DMS153 treated with DMSO at 0.1 percent for 48 hours (cell line): ENCODE results near the gene MICA.
"Not testable (repeated sequence)": the region's sequence is repeated elsewhere in the genome, so short reads cannot be mapped to it uniquely, and the experiment has no call there.

Source experiments
- DNase-seq: peaks from one replicate; lab custom pipeline; 2025; ENCODE audit not compliant: unreplicated experiment; lab: John Stamatoyannopoulos, UW

The MICA gene

DNA sequence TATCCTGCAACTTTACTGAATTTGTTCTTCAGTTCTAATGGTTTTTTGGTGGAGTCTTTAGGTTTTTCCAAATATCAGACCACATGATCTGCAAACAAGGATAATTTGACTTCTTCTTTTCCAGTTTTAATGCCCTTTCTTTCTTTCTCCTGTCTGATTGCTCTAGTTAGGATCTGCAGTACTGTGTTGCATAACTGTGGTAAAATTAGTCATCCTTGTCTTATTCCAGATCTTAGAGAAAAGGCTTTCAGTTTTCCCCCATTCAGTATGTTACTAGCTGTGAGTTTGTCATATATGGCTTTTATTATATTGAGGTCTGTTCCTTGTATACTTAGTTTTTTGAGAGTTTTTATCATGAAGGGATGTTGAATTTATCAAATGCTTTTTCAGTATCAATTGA lies 4.3 kb downstream of the MICA start:
- no peak for DNase-seq

DNA sequence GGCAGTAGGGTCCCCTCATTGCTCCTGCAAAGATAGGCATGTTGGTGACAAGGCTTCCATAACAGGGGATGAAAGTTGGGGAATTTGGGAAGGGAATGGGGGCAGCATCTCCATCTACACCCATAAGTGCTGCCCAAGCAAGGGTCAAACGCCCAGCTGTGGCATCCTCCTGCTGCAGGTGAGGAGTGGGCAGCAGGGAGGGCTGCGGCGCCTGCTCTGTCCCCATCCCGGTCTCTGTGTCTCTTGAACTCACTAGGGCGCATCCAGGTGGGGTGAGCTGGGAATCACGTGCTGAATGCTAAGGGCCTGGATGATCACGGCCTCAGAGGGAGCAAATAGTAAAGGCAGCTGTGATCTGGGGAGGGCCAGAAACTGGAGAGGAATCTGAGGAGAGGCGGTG lies 9.1 kb downstream of the MICA start:
- DNase-seq, result no peak

DNA sequence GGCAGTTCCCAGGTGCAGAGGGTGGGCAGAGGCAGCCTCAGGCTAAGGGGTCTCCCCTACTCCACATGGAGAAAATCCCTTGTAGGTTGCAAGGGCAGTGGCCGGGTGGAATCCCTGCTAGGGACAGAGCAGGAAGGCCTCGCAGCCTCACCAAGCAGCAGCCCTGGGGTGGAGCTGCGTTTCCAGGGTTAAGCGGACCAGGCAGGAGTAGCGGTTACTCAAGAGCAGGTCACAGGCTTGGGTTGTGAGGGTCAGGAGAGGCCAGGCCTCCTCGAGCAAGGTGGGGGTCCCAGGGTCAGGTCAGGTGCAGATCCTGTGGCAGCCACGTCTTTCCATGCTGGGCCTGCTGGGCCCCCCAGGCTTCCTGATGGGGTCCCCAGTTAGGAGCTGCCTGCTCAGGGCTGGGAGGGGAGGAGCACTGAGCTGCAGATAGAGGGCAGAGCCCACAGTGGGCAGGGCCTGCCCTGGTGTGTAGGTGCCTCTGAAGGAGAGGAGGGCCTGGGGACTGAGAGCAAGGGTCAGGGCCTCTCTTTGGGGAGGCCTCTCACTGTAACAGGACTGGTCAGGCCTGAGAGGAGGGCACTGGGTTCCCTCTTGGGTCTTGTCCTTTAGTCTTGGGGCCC lies 10.9 kb downstream of the MICA start:
- not testable (repeated sequence) for DNase-seq

DNA sequence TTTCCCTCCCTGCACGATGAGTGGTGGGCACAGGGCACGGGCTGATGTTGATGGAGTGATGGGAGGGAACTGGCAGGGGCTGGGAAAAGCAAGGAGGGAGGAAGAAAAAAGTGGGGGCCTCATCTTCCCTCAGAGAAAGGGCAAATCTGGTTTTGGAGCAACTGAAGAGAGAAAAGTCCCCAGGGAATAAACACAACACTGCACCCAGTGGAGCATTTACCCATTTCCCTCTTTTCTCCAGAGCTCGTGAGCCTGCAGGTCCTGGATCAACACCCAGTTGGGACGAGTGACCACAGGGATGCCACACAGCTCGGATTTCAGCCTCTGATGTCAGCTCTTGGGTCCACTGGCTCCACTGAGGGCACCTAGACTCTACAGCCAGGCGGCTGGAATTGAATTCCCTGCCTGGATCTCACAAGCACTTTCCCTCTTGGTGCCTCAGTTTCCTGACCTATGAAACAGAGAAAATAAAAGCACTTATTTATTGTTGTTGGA lies 11.4 kb downstream of the MICA start:
- DNase-seq, result no peak

DNA sequence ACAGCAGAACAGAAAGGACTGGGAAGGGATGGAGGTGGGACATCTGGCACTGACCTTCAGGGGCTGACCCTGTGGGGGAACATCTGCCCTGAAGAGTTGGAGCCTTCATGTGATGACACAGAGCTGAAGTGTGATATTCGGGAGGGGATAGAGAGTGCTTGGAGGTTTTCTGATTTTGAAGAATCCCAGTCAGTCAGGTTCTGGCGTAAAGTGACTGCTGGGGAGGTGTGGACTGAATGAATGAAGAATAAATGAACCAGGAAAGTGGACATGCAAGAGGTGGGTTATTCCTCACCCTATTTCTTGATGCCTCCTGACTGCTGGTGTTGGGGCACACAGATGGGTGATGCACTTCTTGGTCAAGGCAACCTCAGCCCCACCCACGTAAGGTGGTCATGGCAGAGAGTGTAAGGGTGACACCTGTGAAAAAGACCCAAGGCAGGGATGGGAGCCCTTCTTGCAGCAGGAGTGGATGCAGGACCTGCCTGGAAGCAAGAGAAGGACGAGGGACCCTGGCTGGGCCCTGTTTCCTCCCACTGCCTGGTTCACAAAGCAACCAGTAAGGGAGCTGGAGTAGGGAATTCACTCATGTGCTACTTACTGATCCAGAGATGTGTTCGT lies 13.1 kb downstream of the MICA start:
- DNase-seq, result no peak

DNA sequence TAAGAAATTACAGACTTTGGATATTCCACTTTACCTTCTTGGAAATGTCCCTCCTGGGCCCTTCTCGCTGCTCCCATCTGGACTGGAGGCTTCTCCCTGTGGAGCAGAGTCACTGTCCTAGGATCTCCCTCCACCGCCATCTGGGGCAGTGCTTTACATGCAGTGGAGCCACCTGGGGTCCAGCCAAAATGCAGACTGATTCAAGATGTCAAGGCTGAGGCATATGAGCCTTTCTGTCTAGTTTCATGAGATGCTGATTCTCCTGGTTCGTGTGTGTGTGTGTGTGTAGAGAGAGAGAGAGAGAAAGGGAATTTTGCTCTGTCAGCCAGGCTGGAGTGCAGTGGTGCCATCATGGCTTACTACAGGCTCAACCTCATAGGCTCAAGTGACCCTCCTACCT lies 14.9 kb downstream of the MICA start:
- no peak for DNase-seq

DNA sequence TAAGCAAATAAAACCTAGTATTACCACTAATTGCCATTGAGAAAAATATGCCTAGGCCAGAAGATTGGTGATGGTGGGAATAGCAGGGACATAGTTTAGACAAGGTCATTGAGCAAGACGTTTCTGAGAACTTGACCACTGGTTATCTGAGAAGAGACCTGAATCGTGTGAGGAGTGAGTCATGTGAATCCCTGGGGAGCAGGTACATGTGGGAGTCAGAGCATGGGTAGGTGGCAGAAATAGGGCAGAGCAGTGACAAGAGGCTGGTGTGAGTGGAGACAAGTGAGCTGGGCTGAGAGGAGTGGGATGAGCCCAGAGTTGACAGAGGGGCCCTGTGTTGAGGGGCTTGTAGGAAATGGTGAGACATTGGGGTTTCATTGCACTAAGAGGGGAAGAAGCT lies 16.4 kb downstream of the MICA start:
- no peak for DNase-seq

DNA sequence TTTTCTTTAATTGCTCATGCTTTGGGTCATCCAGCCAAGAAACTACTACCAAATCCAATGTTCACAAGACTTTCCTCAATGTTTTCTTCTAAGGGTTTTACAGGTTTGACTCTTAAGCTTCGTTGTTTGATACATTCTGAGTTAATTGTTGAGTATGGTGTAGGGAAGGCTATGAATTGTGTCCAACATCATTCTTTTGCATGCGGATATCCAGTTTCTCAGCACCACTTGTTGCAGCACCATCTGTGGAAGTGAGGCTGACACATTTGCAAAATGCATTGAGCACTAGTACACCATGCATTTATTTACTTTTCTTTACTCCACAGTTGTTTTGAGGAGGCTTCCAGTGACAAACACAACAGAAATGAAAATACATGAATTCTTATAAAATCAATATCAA lies 17.2 kb downstream of the MICA start:
- no peak for DNase-seq

DNA sequence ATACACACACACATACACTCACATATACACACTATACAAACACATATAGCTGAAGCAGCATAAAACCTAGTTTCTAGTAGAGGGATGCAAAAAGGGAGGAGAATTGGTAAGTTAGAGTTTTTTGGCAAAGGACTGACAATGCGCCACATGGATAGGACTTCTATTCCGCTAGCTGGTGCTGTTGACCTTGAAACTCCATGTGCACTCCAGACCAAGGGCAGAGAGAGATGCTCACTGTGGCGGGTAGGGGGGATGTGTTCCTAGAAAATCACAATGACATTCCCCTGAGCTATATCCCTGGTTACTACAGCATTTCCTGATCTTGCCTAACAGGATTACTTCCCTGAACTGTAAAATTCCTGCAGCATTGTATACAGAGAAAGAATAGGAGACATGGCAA lies 19.2 kb downstream of the MICA start:
- DNase-seq, result no peak

DNA sequence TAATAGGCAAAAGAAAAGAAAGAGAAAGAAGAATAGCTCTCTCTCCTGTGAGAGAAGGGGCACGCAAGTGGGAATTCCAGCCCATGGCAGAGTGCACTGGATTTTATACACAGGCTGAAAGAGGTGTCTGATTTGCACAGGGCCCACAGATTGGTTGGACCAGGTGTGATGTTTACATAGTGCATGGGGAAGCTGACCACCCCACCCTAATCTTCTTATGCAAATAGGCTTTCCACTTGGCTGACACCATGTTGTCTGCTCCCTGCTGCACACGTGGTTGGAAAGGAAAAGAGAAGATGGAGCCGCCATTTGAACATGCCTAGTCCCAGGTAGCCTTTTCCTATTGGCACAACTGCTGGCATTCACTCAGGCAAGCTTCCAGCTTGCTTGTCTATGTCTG lies 20.2 kb downstream of the MICA start:
- DNase-seq, result no peak

DNA sequence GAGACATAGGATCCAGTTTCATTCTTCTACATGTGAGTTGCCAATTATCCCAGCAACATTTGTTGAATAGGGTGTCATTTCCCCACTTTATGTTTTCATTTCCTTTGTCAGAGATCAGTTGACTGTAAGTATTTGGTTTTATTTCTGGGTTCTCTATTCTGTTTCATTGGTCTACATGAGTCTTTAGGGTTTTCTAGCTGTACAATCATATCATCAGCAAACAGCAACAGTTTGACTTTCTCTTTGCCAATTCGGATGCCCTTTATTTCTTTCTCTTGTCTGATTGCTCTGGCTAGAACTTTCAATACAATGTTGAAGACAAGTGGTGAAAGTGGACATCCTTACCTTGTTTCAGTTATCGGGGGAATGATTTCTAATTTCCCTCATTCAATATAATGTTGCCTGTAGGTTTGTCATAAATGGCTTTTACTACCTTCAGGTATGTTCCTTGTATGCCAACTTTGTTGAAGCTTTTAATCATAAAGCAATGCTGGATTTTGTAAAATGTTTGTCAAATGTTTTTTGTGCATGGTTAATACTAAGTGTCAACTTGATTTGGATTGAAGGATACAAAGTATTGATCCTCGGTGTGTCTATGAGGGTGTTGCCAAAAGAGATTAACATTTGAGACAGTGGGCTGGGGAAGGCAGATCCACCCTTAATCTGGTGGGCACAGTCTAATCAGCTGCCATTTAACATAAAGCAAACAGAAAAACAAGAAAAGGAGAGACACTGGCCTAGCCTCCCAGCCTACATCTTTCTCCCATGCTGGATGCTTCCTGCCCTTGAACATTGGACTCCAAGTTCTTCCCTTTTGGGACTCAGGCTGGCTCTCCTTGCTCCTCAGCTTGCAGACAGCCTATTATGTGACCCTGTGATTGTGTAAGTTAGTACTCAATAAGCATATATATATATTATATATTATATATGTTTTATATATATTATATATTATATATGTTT lies 23.3 kb downstream of the MICA start:
- no peak for DNase-seq

DNA sequence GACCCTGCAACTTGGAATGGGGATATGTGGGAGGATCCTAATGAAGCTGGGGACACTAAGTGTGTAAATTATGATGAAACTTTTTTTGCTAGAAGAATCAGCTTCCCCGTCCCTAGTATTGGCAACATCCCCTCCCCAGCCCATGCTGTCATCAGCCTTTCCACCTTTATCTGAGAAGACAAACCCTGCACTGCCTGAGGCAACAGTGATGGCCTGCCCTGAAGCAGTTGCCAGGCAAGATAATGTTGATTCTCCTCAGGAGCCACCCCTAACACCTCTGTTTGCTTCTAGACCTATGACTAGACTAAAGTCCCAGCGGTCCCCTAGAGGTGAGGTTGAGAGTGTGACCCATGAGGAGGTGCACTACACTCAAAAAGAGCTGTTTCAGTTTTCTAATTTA lies 27.1 kb downstream of the MICA start:
- DNase-seq, result no peak

DNA sequence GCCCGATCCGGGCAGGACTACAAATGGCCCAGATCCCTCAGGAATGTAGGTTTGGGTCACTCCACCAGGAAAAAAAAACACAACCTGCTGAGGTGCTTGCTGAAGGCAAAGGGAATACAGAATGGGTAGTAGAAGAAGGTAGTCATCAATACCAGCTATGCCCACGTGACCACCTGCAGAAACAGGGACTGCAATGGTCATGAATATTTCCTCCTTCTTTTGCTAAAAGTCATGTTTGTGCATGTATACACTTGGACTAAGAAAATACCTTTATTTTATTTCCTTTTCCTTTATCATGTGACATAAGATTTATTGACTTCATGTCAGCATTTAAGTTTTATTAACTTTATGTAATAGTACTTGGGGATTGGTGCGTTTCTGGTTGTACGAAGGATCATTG lies 31.7 kb downstream of the MICA start:
- not testable (repeated sequence) for DNase-seq

DNA sequence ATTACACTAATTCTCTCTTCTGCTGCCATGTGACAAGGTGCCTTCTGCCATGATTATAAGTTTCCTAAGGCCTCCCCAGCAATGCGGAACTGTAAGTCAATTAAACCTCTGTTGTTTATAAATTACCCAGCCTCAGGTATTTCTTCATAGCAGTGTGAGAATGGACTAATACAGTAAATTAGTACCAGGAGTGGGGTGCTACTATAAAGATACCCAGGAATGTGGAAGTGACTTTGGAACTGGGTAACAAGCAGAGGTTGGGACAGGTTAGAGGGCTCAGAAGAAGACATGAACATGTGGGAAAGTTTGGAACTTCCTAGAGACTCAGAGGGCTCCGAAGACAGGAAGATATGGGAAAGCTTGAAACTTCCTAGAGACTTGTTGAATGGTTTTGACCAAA lies 34.8 kb downstream of the MICA start:
- DNase-seq, result no peak

DNA sequence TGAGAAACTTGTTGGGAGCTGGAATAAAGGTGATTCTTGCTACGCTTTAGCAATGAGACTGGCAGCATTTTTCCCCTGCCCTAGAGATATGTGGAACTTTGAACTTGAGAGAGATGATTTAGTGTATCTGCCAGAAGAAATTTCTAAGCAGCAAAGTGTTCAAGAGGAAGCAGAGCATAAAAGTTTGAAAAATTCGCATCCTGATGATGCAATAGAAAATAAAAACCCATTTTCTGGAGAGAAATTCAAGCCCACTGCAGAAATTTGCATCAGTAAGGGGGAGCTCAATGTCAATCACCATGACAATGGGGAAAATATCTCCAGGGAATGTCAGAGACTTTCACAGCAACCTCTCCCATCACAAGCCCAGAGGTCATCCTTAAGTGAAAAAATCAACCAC lies 35.3 kb downstream of the MICA start:
- no peak for DNase-seq

DNA sequence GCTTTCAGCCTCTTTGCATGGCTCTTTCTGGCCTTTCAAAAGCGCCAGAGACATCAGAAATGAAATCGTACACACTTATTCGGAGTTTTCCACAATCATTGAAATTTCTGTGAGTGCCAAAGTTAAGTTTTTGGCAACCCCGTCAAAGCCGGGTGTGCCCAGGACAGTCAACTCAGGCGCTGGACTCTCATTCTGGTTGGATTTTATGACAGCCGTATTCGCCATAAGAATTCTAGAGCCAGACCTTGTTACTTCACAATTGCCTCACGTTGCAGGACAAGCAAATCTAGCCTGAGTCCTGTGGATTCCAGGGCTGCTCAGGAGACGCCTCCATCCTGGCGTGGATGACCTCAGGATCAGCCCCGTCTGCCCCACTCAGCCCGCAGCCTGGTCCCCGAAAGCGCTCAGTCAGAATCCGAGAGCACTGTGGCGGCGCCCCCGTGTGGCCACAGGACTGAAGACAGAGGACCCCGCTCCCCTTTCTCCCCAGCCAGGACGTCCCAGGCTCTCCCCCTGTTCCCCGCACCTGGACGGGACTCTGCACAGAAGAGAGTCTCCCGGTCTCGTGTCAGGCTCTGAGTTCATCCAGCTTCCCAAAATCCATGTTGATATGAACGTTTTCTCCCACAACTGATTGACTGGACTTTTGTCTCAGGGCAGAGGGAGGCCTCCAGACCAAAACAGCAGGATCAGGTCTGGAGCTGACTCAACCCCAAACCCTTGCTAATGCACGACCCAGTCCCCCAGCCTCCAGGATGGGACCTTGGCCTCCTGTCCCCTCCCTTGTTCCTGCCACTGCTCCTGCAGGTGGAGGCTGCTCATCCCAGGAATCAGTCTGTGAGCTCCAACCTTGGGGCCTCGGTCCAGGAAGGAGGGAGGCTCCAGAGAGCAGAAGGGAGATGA lies 38.2 kb downstream of the MICA start:
- DNase-seq, result no peak

DNA sequence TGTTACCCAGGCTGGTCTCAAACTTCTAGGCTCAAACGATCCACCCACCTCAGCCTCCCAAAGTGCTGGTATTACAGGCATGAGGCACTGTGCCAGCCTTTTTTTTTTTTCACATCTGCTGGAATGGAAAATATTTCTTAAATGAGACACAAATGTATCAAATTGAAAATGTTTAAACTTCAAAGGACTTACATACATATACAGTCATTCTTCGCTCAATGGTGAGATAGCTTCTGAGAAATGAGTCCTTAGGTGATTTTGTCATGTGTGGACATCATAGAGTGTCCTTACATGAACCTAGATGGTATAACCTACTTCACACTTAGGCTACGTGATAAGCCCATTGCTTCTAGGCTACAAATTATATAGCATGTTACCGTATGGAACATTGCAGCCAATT lies 43.1 kb downstream of the MICA start:
- no peak for DNase-seq

DNA sequence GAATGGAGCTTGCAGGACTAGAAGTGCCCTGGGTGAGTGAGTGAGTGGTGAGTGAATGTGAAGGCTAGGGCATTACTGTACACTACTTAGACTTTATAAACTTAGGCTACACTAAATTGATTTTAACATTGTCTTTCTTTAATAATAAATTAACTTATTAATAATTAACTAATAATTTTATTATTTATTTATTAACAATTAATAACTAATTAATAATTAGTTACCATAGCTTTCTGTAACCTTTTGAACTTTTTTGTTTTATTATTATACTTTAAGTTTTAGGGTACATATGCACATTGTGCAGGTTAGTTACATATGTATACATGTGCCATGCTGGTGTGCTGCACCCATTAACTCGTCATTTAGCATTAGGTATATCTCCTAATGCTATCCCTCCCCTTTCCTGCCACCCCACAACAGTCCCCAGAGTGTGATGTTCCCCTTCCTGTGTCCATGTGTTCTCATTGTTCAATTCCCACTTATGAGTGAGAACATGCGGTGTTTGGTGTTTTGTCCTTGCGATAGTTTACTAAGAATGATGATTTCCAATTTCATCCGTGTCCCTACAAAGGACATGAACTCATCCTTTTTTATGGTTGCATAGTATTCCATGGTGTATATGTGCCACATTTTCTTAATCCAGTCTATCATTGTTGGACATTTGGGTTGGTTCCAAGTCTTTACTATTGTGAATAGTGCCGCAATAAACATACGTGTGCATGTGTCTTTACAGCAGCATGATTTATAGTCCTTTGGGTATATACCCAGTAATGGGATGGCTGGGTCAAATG lies 43.8 kb downstream of the MICA start:
- DNase-seq, result not testable (repeated sequence)

DNA sequence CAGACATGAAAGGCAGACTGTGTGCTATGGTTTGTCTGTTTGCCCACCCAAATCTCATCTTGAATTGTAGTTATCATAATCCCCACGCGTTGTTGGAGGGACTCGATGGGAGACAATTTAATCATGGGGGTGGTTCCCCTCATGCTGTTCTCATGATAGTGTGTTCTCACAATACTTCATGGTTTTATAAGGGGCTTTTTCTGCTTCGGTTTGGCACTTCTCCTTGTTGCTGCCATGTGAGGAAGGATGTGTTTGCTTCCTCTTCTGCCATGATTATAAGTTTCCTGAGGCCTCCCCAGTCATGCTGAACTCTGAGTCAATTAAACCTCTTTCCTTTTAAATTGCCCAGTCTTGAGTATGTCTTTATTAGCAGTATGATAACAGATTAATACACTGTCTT lies 47.4 kb downstream of the MICA start:
- DNase-seq, result no peak

DNA sequence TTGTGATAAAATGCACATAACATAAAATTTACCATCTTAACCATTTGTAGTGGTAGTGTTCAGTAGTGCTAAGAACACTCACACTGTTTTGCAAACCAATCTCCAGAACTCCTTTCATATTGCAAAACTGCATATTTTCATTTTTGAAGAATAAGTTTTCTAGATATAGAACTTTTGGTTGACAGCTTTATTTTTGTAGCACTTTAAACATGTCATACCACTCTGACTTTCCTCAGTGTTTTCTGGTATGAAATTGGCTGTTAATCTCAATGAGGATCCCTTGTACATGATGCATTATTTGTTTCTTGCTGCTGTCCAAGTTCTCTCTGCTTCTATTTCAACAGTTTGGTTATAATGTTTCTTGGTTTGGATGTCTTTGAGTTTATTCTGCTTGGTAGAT lies 49.5 kb downstream of the MICA start:
- DNase-seq, result no peak
